ENCODE data around the gene TMEM167A.

DNA sequence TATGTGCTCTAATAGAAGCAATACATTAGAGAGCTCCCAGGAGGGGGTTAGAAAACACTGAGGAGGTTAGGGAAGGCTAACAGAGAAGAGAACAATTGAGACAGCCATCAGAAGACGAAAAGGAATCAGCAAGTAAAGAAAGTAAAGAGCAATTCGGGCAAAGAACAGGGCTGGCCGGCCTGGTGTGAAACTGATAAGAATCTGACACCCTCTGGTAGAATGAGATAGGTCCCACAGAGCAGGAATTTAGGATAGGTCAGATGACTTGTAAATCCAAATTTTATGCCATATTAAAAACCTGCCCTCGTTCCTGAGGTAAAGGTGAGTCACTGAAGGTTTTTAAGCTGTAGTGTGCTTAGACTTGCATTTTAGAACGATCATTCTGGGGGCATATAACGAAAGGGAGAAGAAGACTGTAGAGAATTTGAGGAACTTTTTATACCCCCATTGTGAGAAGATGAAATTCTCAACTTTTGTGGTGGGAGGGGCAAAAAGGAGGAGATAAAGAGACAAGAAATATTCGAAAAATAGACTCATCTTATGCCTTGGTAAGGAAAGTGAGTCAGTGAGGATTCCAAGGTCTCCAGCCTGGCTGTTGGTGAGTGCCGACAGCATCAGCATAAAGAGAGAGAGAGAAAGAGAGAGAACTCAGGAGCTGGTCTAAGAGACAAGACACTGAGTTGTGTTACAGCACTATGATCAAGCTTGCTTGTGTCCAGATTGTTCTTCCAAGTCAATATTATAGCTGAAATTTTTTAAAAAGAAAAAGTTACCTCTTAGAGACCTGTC, 51.3 kb downstream of the TMEM167A start:
- TF ChIP-seq, protein P1, sequence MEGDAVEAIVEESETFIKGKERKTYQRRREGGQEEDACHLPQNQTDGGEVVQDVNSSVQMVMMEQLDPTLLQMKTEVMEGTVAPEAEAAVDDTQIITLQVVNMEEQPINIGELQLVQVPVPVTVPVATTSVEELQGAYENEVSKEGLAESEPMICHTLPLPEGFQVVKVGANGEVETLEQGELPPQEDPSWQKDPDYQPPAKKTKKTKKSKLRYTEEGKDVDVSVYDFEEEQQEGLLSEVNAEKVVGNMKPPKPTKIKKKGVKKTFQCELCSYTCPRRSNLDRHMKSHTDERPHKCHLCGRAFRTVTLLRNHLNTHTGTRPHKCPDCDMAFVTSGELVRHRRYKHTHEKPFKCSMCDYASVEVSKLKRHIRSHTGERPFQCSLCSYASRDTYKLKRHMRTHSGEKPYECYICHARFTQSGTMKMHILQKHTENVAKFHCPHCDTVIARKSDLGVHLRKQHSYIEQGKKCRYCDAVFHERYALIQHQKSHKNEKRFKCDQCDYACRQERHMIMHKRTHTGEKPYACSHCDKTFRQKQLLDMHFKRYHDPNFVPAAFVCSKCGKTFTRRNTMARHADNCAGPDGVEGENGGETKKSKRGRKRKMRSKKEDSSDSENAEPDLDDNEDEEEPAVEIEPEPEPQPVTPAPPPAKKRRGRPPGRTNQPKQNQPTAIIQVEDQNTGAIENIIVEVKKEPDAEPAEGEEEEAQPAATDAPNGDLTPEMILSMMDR (IDR thresholded peaks at IDR 0.05; ENCODE audit: low read length), result no peak
- no peak for TF ChIP-seq EZH2 (IDR thresholded peaks at IDR 0.05; ENCODE audit: borderline replicate concordance, low read length)
